Loucy (cell line): ENCODE data around the gene GALNT1.

Source experiments
- H2AFZ ChIP-seq: fragments of 200-600 bp; sonication (generic); 2 replicates; pipeline ENCODE4 v1.6.0; 2016; ENCODE audit warnings: antibody characterized with exemption, mild to moderate bottlenecking, low read length, moderate library complexity
- H3F3A ChIP-seq: fragments of 200-600 bp; 2 replicates; pipeline ENCODE4 v1.6.0; 2016; ENCODE audit warnings: antibody characterized with exemption, low read depth, mild to moderate bottlenecking
- H3K27me3 ChIP-seq: fragments of 200-600 bp; sonication (generic); 2 replicates; pipeline ENCODE4 v1.6.1; 2014; ENCODE audit warnings: low read length, mild to moderate bottlenecking; ENCODE audit not compliant: insufficient read depth, poor library complexity, severe bottlenecking
- H3K36me3 ChIP-seq: fragments of 200-600 bp; sonication (generic); 2 replicates; pipeline ENCODE4 v1.6.1; 2016; ENCODE audit warnings: low read length; ENCODE audit not compliant: insufficient read depth
- H3K4me1 ChIP-seq: fragments of 200-600 bp; sonication (generic); 2 replicates; pipeline ENCODE4 v1.5.1; 2014; ENCODE audit warnings: low read length, mild to moderate bottlenecking; ENCODE audit not compliant: insufficient read depth, poor library complexity, severe bottlenecking
- H3K4me2 ChIP-seq: fragments of 200-600 bp; sonication (generic); 2 replicates; pipeline ENCODE4 v1.6.0; 2014; ENCODE audit warnings: antibody characterized with exemption, low read length, low read depth, mild to moderate bottlenecking; ENCODE audit not compliant: poor library complexity, severe bottlenecking
- H3K4me3 ChIP-seq: fragments of 200-600 bp; sonication (generic); 2 replicates; pipeline ENCODE4 v1.5.1; 2014; ENCODE audit warnings: low read length, mild to moderate bottlenecking, mixed read lengths; ENCODE audit not compliant: poor library complexity, severe bottlenecking
- H3K79me2 ChIP-seq: fragments of 200-600 bp; sonication (generic); 2 replicates; pipeline ENCODE4 v1.6.1; 2014; ENCODE audit warnings: low read length; ENCODE audit not compliant: insufficient read depth
- H3K9ac ChIP-seq: fragments of 200-600 bp; sonication (generic); 2 replicates; pipeline ENCODE4 v1.6.0; 2014; ENCODE audit warnings: mild to moderate bottlenecking, low read depth, low read length, moderate library complexity; ENCODE audit not compliant: poor library complexity, severe bottlenecking
- H3K9me2 ChIP-seq: fragments of 200-600 bp; sonication (generic); replicated peaks from 2 replicates; pipeline ENCODE4 v1.6.1; 2016; ENCODE audit warnings: low read depth, low read length, mixed read lengths
- H3K9me3 ChIP-seq: fragments of 200-600 bp; sonication (generic); 2 replicates; pipeline ENCODE4 v1.6.1; 2014; ENCODE audit warnings: mild to moderate bottlenecking, antibody characterized with exemption, low read length, low read depth; ENCODE audit not compliant: insufficient read depth
- H4K20me1 ChIP-seq: fragments of 200-600 bp; sonication (generic); 2 replicates; pipeline ENCODE4 v1.6.0; 2014; ENCODE audit warnings: antibody characterized with exemption, low read length, mild to moderate bottlenecking; ENCODE audit not compliant: insufficient read depth, poor library complexity, severe bottlenecking
- CTCF ChIP-seq: fragments of 200-600 bp; sonication (generic); conservative IDR thresholded peaks from 2 replicates; pipeline ENCODE4 v1.5.1; 2014; ENCODE audit warnings: mild to moderate bottlenecking, antibody characterized with exemption, low read length
- EZH2phosphoT487 ChIP-seq: fragments of 200-600 bp; IDR thresholded peaks from 2 replicates; pipeline ENCODE4 v1.6.1; 2018; ENCODE audit warnings: antibody characterized with exemption, mild to moderate bottlenecking, moderate library complexity, borderline replicate concordance

GALNT1 gene

GRCh38 chr18:35581898-35582641, 530 bp downstream of the GALNT1 start:
- H4K20me1 ChIP-seq = peaks cover 12% of the 10 kb centered on the region
- H3K9me3 ChIP-seq = 0 out of 2 replicates have a peak, but pooled peaks cover 4% of the 10 kb centered on the region
- peaks cover 13% of the 10 kb centered on the region for H3K4me1 ChIP-seq
- H3K27me3 ChIP-seq = no peaks in the 10 kb centered on the region
- H3K36me3 ChIP-seq = no peaks in the 10 kb centered on the region
- H2AFZ ChIP-seq = peak overlapping the region; percentile 79
- peak overlapping the region; percentile 98 for H3K4me2 ChIP-seq
- peak overlapping the region; percentile 82 for H3K9ac ChIP-seq
- H3K4me3 ChIP-seq = peak overlapping the region; percentile 95
- peaks cover 47% of the 10 kb centered on the region for H3K79me2 ChIP-seq
- H3K9me2 ChIP-seq = no peaks in the 10 kb centered on the region
- TF ChIP-seq CTCF (no peak), EZH2phosphoT487 (no peak)
- H3F3A ChIP-seq = no peaks in the 10 kb centered on the region

GRCh38 chr18:35582899-35583558, 1.5 kb downstream of the GALNT1 start:
- no peak for TF ChIP-seq CTCF
- TF ChIP-seq EZH2phosphoT487 = no peak
- Histone ChIP-seq H3K4me1 (peaks cover 13% of the 10 kb centered on the region), H3K4me3 (peak overlapping the region; percentile 95), H3K9ac (peak overlapping the region; percentile 82), H3K36me3 (no peaks in the 10 kb centered on the region), H2AFZ (no peak overlapping the region), H3K27me3 (no peaks in the 10 kb centered on the region), H3K9me2 (no peaks in the 10 kb centered on the region), H3F3A (no peaks in the 10 kb centered on the region), H3K4me2 (peak overlapping the region; percentile 98), H3K9me3 (peaks cover 4% of the 10 kb centered on the region), H4K20me1 (peaks cover 12% of the 10 kb centered on the region), H3K79me2 (peaks cover 57% of the 10 kb centered on the region)

GRCh38 chr18:35584735-35585134, 3.2 kb downstream of the GALNT1 start:
- Histone ChIP-seq H2AFZ (no peak overlapping the region), H3K79me2 (peaks cover 74% of the 10 kb centered on the region), H3K27me3 (no peaks in the 10 kb centered on the region), H4K20me1 (peaks cover 22% of the 10 kb centered on the region), H3K4me3 (no peak overlapping the region), H3F3A (no peaks in the 10 kb centered on the region), H3K4me1 (peaks cover 21% of the 10 kb centered on the region), H3K36me3 (no peaks in the 10 kb centered on the region), H3K9me3 (peaks cover 9% of the 10 kb centered on the region), H3K4me2 (peak overlapping the region; percentile 98), H3K9me2 (no peaks in the 10 kb centered on the region), H3K9ac (no peak overlapping the region)
- no peak for TF ChIP-seq EZH2phosphoT487
- TF ChIP-seq CTCF = no peak
